ENCODE measurements around the gene PHACTR1. TPM values are rescaled to one million over a fixed set of nuclear protein-coding genes. Genes with fewer than 3 reads are reported as not detected.

The PHACTR1 gene
- total and polyA plus RNA-seq, 2 of the 4 experiments (the other 2 are of a cell fraction) = not detected

DNA sequence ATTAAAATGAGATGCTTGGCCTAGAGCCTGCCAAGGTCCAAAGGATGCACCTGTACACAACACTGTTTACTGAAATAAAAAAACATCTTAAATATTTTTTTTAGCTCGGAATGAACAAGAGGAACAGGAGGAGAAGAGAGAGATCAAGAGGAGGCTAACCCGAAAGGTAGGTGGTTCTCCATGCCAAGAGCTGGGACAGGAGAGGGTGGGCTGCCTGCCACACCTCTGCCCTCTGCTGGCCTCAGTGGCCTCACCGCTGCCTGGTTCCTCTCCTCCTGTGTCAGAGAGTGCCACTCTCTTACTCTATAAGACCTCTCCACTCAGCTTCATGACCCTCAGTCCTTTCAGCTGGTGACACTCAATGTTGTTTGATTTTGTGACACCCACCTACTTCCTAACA lies 561.6 kb downstream of the PHACTR1 start:
- ATAC-seq (ENCODE audit: low read depth) (no peak), DNase-seq (no peak)
- WGBS, 2 experiments (ENCODE audit: extremely low coverage in 2 of 2, insufficient read length in 1 of 2) = no CpG with 5 or more reads among the region's 3 CpGs
- dilution Hi-C loops (cut with HindIII; ENCODE audit: low sequenced_read_pairs, unreplicated experiment) = no loop called here
- no peak for TF ChIP-seq RAD21 (IDR thresholded peaks at IDR 0.05; ENCODE audit: low read length)
- TF ChIP-seq FOS (IDR thresholded peaks at IDR 0.05; ENCODE audit: low read depth, low read length) = no peak
- no peak for TF ChIP-seq CEBPB (IDR thresholded peaks at IDR 0.05; ENCODE audit: low read depth, low read length)
- TF ChIP-seq, protein P1, sequence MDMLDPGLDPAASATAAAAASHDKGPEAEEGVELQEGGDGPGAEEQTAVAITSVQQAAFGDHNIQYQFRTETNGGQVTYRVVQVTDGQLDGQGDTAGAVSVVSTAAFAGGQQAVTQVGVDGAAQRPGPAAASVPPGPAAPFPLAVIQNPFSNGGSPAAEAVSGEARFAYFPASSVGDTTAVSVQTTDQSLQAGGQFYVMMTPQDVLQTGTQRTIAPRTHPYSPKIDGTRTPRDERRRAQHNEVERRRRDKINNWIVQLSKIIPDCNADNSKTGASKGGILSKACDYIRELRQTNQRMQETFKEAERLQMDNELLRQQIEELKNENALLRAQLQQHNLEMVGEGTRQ (IDR thresholded peaks at IDR 0.05; ENCODE audit: low read depth, low read length) = no peak
- TF ChIP-seq NFE2L2 (IDR thresholded peaks at IDR 0.05; ENCODE audit: low read depth, low read length) = no peak
- TF ChIP-seq POLR2A (IDR thresholded peaks at IDR 0.05; ENCODE audit: low read depth, low read length) = no peak
- TF ChIP-seq, protein P2, sequence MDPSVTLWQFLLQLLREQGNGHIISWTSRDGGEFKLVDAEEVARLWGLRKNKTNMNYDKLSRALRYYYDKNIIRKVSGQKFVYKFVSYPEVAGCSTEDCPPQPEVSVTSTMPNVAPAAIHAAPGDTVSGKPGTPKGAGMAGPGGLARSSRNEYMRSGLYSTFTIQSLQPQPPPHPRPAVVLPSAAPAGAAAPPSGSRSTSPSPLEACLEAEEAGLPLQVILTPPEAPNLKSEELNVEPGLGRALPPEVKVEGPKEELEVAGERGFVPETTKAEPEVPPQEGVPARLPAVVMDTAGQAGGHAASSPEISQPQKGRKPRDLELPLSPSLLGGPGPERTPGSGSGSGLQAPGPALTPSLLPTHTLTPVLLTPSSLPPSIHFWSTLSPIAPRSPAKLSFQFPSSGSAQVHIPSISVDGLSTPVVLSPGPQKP (IDR thresholded peaks at IDR 0.05; ENCODE audit: borderline replicate concordance, low read depth, low read length) = no peak
- no peak for TF ChIP-seq MXI1 (IDR thresholded peaks at IDR 0.05; ENCODE audit: borderline replicate concordance, low read depth, low read length)
- TF ChIP-seq SMC3 (IDR thresholded peaks at IDR 0.05; ENCODE audit: low read depth, low read length) = no peak
- no peak for TF ChIP-seq CHD1 (IDR thresholded peaks at IDR 0.05; ENCODE audit: low read depth, low read length)
- TF ChIP-seq, protein P3, sequence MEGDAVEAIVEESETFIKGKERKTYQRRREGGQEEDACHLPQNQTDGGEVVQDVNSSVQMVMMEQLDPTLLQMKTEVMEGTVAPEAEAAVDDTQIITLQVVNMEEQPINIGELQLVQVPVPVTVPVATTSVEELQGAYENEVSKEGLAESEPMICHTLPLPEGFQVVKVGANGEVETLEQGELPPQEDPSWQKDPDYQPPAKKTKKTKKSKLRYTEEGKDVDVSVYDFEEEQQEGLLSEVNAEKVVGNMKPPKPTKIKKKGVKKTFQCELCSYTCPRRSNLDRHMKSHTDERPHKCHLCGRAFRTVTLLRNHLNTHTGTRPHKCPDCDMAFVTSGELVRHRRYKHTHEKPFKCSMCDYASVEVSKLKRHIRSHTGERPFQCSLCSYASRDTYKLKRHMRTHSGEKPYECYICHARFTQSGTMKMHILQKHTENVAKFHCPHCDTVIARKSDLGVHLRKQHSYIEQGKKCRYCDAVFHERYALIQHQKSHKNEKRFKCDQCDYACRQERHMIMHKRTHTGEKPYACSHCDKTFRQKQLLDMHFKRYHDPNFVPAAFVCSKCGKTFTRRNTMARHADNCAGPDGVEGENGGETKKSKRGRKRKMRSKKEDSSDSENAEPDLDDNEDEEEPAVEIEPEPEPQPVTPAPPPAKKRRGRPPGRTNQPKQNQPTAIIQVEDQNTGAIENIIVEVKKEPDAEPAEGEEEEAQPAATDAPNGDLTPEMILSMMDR (conservative IDR thresholded peaks at IDR 0.05; ENCODE audit: low read depth, low read length) = no peak
- no peak overlapping the region for H2BK5ac ChIP-seq (ENCODE audit: low read depth, low read length, poor library complexity, severe bottlenecking)
- H2AK9ac ChIP-seq (replicated peaks; ENCODE audit: low read depth, low read length, poor library complexity) = no peak overlapping the region
- no peak overlapping the region for H4K91ac ChIP-seq (ENCODE audit: insufficient read depth, low read depth, low read length)
- no peak overlapping the region for H2AK5ac ChIP-seq (ENCODE audit: low read depth, low read length)
- H2BK15ac ChIP-seq (ENCODE audit: low read depth, low read length) = no peak overlapping the region
- no peak overlapping the region for H3K4me3 ChIP-seq (ENCODE audit: insufficient read depth, low read depth, low read length)
- no peak overlapping the region for H3K4ac ChIP-seq (ENCODE audit: low read depth, low read length)
- no peak overlapping the region for H4K5ac ChIP-seq (ENCODE audit: low read depth, low read length)
- H3K27me3 ChIP-seq (ENCODE audit: control insufficient read depth, insufficient read depth, low read length) = no peaks in the 10 kb centered on the region
- BruUV-seq (replicated peaks) = no TSS peak
- H3K18ac ChIP-seq (ENCODE audit: low read depth, low read length) = no peak overlapping the region
- no peak overlapping the region for H3K14ac ChIP-seq (replicated peaks; ENCODE audit: low read depth, low read length)
- H3K56ac ChIP-seq (ENCODE audit: extremely low read depth, insufficient read depth, low read length) = no peak overlapping the region
- no peaks in the 10 kb centered on the region for H3K79me1 ChIP-seq (ENCODE audit: low read depth in 1 of 2, low read length in 2 of 2)
- H2AFZ ChIP-seq (replicated peaks; ENCODE audit: low read length, poor library complexity) = no peak overlapping the region
- H3K4me1 ChIP-seq (ENCODE audit: control insufficient read depth, insufficient read depth, low read length) = no peaks in the 10 kb centered on the region
- H2BK120ac ChIP-seq (ENCODE audit: low read depth, low read length) = no peak overlapping the region
- in situ Hi-C loops (cut with MboI; ENCODE audit: low sequenced_read_pairs) = no loop called here
- POLR2A ChIA-PET (ENCODE audit: unreplicated experiment) = no interaction called here
- intact Hi-C loops (cut with micrococcal nuclease) = no loop called here
- H3K4me2 ChIP-seq (ENCODE audit: low read depth, low read length) = no peak overlapping the region
- H3K9ac ChIP-seq (ENCODE audit: low read depth, low read length) = no peak overlapping the region
- no peaks in the 10 kb centered on the region for H4K20me1 ChIP-seq (ENCODE audit: insufficient read depth, low read length)
- H4K8ac ChIP-seq (ENCODE audit: low read depth in 2 of 2, low read length in 2 of 2) = no peak overlapping the region
- no peak overlapping the region for H3K27ac ChIP-seq (ENCODE audit: insufficient read depth, low read length)
- no peaks in the 10 kb centered on the region for H3K9me3 ChIP-seq (ENCODE audit: control insufficient read depth, insufficient read depth, low read length)
- CTCF ChIA-PET = no interaction called here
- H2BK20ac ChIP-seq (ENCODE audit: low read depth, low read length) = no peak overlapping the region
- H3K36me3 ChIP-seq (ENCODE audit: control insufficient read depth, insufficient read depth, low read length) = no peaks in the 10 kb centered on the region
- no peaks in the 10 kb centered on the region for H3K9me1 ChIP-seq (ENCODE audit: insufficient read depth, low read length)
- no peak overlapping the region for H3K23ac ChIP-seq (ENCODE audit: low read depth, low read length)
